ENCODE results near the gene EIF2AK3.
"Not testable (repeated sequence)": the region's sequence is repeated elsewhere in the genome, so short reads cannot be mapped to it uniquely, and the experiment has no call there.

The EIF2AK3 gene

DNA sequence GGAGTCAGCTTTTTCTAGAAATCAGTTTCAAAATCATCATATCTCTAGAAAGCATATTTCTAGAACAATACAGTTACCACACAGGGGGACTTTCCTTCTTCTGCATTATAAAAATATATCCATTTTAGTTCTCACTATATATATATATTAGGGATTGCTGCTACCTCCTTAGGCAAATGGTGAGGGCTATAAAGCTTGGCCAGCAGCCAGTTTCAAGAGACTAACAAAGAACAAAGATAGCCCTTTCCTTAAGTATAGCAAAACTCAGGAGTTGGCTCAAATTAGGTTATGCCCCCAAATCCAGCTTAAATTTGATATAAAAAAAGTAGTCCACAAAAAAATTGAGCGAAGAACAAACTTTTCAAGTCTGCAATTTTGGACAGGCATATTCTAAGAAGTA lies 70.0 kb downstream of the EIF2AK3 start:
- no peak for DNase-seq
- in situ Hi-C loops (cut with MboI; ENCODE audit: low pct_unique_long_range_greater_than_20kb, low sequenced_read_pairs), result no loop called here

GRCh38 chr2:88556026-88556425 lies 71.2 kb downstream of the EIF2AK3 start:
- in situ Hi-C loops (cut with MboI; ENCODE audit: low pct_unique_long_range_greater_than_20kb, low sequenced_read_pairs), result no loop called here
- DNase-seq, result no peak

DNA sequence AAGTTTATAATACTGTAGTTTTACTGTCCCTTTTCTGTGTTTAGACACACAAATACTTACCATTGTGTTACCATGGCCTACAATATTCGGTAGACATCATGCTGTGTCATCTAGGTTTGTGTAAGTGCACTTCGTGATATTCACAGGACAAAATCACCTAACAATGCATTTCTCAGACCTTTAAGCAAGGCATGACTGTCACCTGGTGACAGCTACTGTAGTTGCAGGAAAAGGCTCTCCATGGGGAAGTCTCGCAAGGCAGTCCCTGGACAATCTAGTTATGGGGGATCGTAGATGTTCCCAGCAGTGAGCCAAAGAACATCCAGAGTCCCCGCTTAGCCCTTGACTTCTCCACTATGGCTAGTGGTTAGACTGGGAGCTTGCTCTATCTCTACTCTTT lies 73.1 kb downstream of the EIF2AK3 start:
- no peak for DNase-seq
- in situ Hi-C loops (cut with MboI; ENCODE audit: low pct_unique_long_range_greater_than_20kb, low sequenced_read_pairs), result no loop called here

DNA sequence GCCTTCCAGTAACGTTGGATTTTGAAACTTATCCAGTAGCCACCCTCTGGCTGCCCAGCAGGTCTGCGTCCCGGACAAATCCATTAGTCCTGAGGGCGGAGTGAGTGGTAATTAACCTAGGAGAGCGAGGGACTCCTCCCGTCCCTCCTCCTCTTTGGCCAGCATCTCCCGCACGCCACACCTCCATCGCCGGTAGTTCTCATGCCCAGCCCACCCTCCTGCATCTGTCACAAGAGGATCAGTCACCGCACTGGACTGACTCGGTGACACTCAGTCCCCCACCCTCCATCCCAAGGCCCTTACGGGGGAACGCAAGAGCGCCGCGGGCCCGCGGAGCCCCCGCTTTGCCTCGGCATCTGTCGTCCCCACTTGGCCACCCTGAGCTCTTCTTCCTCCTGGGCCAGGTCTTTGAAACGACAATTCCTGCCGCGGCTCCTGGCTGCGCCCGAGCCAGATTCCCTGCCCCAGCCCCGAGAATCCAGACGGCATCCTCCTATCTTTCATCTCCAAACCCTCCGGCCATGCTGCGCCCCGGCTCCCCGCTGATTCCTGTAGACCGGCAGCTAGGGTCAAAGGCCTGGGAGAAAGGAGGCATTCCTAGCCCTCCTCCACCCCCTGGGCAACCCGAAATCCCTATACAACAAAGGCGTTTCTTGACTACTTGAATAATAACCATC lies 77.5 kb downstream of the EIF2AK3 start:
- in situ Hi-C loops (cut with MboI; ENCODE audit: low pct_unique_long_range_greater_than_20kb, low sequenced_read_pairs), result no loop called here
- DNase-seq, result no peak

GRCh38 chr2:88546291-88546690 lies 81.0 kb downstream of the EIF2AK3 start:
- in situ Hi-C loops (cut with MboI; ENCODE audit: low pct_unique_long_range_greater_than_20kb, low sequenced_read_pairs); DNase-seq: not testable (repeated sequence)

GRCh38 chr2:88545118-88545517 lies 82.1 kb downstream of the EIF2AK3 start:
- DNase-seq, result peak; percentile 32
- in situ Hi-C loops (cut with MboI; ENCODE audit: low pct_unique_long_range_greater_than_20kb, low sequenced_read_pairs), result no loop called here

GRCh38 chr2:88543541-88544057 lies 83.7 kb downstream of the EIF2AK3 start:
- in situ Hi-C loops (cut with MboI; ENCODE audit: low pct_unique_long_range_greater_than_20kb, low sequenced_read_pairs), result no loop called here
- DNase-seq, result no peak

DNA sequence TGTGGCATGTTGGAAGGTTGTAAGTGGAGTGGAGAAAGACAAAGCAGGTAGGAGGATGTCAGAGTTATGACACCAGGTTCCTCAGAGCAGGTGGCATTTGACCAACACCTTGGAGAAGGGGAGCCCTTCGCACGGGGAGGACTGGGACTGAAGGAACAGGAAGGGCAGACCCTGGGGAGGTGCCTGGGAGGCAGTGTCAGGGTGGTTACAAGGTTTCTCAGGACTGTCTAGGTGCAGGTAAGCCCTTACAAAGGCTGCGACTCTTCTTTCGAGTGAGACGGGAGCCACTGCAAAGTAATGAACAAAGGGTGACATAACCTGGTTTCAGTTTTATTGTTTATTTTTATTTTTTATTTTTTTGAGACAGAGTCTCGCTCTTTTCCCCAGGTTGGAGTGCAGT lies 84.6 kb downstream of the EIF2AK3 start:
- no peak for DNase-seq
- in situ Hi-C loops (cut with MboI; ENCODE audit: low pct_unique_long_range_greater_than_20kb, low sequenced_read_pairs), result no loop called here

- in situ Hi-C loops (cut with MboI; ENCODE audit: low pct_unique_long_range_greater_than_20kb, low sequenced_read_pairs), result no loop called here
- DNase-seq, result no peak
Measured at GRCh38 chr2:88540346-88540745, 86.9 kb downstream of the EIF2AK3 start.

DNA sequence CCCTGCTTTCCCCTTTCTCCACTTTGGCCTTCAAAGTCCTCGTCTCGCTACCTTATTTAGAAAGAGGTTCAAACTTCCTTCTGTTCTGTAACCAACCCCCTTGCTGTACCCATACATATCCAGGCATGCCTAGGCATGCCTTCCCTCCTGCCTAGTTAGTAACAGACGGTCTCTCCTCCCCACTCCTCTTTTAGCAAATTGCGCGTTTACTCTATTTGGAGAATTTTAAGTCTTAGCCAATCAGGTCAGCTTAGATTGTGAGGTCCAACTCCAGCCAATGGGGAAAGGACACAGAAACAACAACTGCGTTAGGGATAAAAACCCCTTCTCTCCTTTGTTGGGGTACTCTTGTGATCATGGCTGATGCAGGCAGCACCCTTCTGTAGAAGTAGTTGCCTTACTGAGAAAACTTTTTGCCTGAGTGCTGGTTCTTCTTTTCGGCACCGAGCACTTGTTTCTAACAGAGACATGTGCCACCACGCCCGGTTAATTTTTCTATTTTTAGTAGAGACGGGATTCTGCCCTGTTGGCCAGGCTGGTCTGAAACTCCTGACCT lies 88.8 kb downstream of the EIF2AK3 start:
- peak; percentile 28 for DNase-seq
- in situ Hi-C loops (cut with MboI; ENCODE audit: low pct_unique_long_range_greater_than_20kb, low sequenced_read_pairs), result no loop called here

DNA sequence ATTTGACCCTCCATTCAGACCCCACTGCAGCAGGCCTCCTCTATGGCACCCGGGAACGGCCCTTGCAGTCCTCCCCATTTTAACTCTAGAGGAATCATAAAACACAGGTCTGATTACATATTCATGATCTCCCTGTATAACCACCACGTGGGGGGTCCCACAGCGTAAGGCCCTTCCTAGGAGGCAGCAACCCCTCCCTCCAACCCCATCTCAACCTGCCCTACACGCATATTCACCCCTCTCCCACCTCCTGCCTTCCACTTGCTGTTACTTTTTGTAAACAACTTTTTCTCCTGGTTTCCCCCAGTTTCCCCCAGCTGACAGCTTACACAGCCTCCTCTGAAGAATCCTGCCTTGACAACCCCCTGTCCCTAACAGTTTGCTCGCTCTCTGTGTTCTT lies 89.6 kb downstream of the EIF2AK3 start:
- no peak for DNase-seq

GRCh38 chr2:88530081-88530480 lies 97.2 kb downstream of the EIF2AK3 start:
- in situ Hi-C loops (cut with MboI; ENCODE audit: low pct_unique_long_range_greater_than_20kb, low sequenced_read_pairs), result no loop called here
- DNase-seq, result no peak

More for the DNA sequence above, 89.6 kb downstream of the EIF2AK3 start:
- in situ Hi-C loops (cut with MboI; ENCODE audit: low pct_unique_long_range_greater_than_20kb, low sequenced_read_pairs), result no loop called here

- no peak for DNase-seq
- in situ Hi-C loops (cut with MboI; ENCODE audit: low pct_unique_long_range_greater_than_20kb, low sequenced_read_pairs), result no loop called here
Measured at GRCh38 chr2:88521445-88522073, 105.7 kb downstream of the EIF2AK3 start.

- in situ Hi-C loops (cut with MboI; ENCODE audit: low pct_unique_long_range_greater_than_20kb, low sequenced_read_pairs), result no loop called here
- no peak for DNase-seq
Measured at GRCh38 chr2:88517759-88518201, 109.5 kb downstream of the EIF2AK3 start.
